Smooth muscle cell (in vitro differentiated cells): ENCODE data around the gene DRD3. TPM values are rescaled to one million over a fixed set of nuclear protein-coding genes. Genes with fewer than 3 reads are reported as not detected.
A peak's percentile ranks its signal among the peaks of the same experiment; 100 is the strongest.

Experiments
- DNase-seq: peaks from one replicate; lab custom pipeline; 2025; ENCODE audit not compliant: unreplicated experiment; lab: John Stamatoyannopoulos, UW
- H2AFZ ChIP-seq: fragments of 200-600 bp; sonication (generic); 2 replicates; pipeline ENCODE4 v1.6.0; 2016; ENCODE audit warnings: antibody characterized with exemption, low read depth, mild to moderate bottlenecking
- H3F3A ChIP-seq: fragments of 200-600 bp; sonication (generic); 2 replicates; pipeline ENCODE4 v1.6.0; 2017; ENCODE audit warnings: antibody characterized with exemption, low read depth
- H3K27ac ChIP-seq: fragments of 200-600 bp; sonication (generic); 2 replicates; pipeline ENCODE4 v1.5.1; 2016; ENCODE audit warnings: low read depth, mild to moderate bottlenecking
- H3K27me3 ChIP-seq: fragments of 200-600 bp; sonication (generic); 2 replicates; pipeline ENCODE4 v1.6.1; 2016; ENCODE audit warnings: low read depth, mild to moderate bottlenecking
- H3K36me3 ChIP-seq: fragments of 200-600 bp; sonication (generic); 2 replicates; pipeline ENCODE4 v1.5.1; 2016; ENCODE audit warnings: low read depth
- H3K4me1 ChIP-seq: fragments of 200-600 bp; sonication (generic); 2 replicates; pipeline ENCODE4 v1.5.1; 2016; ENCODE audit warnings: low read depth
- H3K4me2 ChIP-seq: fragments of 200-600 bp; sonication (generic); 2 replicates; pipeline ENCODE4 v1.6.0; 2016; ENCODE audit warnings: mild to moderate bottlenecking
- H3K4me3 ChIP-seq: fragments of 200-600 bp; sonication (generic); 2 replicates; pipeline ENCODE4 v1.5.1; 2016; ENCODE audit warnings: mild to moderate bottlenecking
- H3K79me2 ChIP-seq: fragments of 200-600 bp; sonication (generic); 2 replicates; pipeline ENCODE4 v1.6.0; 2016; ENCODE audit warnings: low read depth, mild to moderate bottlenecking
- H3K9ac ChIP-seq: fragments of 200-600 bp; sonication (generic); 2 replicates; pipeline ENCODE4 v1.6.0; 2016; ENCODE audit warnings: low read depth
- H3K9me3 ChIP-seq: fragments of 200-600 bp; sonication (generic); replicated peaks from 2 replicates; pipeline ENCODE4 v1.5.1; 2016; ENCODE audit warnings: low read depth
- H4K20me1 ChIP-seq: fragments of 200-600 bp; sonication (generic); 2 replicates; pipeline ENCODE4 v1.6.0; 2016; ENCODE audit warnings: low read depth
- CTCF ChIP-seq: fragments of 200-600 bp; sonication (generic); IDR thresholded peaks from 2 replicates; pipeline ENCODE4 v1.5.1; 2017; ENCODE audit warnings: borderline replicate concordance, mild to moderate bottlenecking, antibody characterized with exemption; ENCODE audit not compliant: insufficient read depth, poor library complexity, severe bottlenecking
- WGBS: methylation state at CpG from one replicate; pipeline ENCODE4 v1.1.7; 2016; ENCODE audit warnings: low lambda C conversion rate; 5-methylcytosine and 5-hydroxymethylcytosine counted together
- polyA plus RNA-seq: library from polyadenylated mRNA; unstranded; fragments of >200 nt; fragmentation: Nextera tagmentation; extraction: Ambion mirVana; gene quantifications from 2 replicates; pipeline ENCODE4 v1.2.1, GENCODE V29; 2016
- total RNA-seq: library from RNA; depleted of rRNA; stranded (reverse); fragments of >200 nt; gene quantifications from 2 replicates; pipeline ENCODE4 v1.2.3, GENCODE V29; 2014

Gene DRD3
- total and polyA plus RNA-seq, 2 experiments from 2014 or later, result not detected

GRCh38 chr3:114168150-114168549 lies 10.7 kb downstream of the DRD3 start:
- H2AFZ ChIP-seq, result no peak overlapping the region
- TF ChIP-seq CTCF, result no peak
- H3K9ac ChIP-seq, result no peak overlapping the region
- H3K27me3 ChIP-seq, result no peaks in the 10 kb centered on the region
- 67% methylated on average over 2 of the region's 2 CpGs for WGBS
- no peaks in the 10 kb centered on the region for H4K20me1 ChIP-seq
- H3K36me3 ChIP-seq, result no peaks in the 10 kb centered on the region
- no peaks in the 10 kb centered on the region for H3K79me2 ChIP-seq
- no peaks in the 10 kb centered on the region for H3K4me1 ChIP-seq
- H3F3A ChIP-seq, result no peaks in the 10 kb centered on the region
- no peak for DNase-seq
- H3K9me3 ChIP-seq, result no peaks in the 10 kb centered on the region
- H3K4me2 ChIP-seq, result no peak overlapping the region
- H3K4me3 ChIP-seq, result no peak overlapping the region
- no peak overlapping the region for H3K27ac ChIP-seq

- no peak for TF ChIP-seq CTCF
- no peaks in the 10 kb centered on the region for H3K4me1 ChIP-seq
- H3K9me3 ChIP-seq, result no peaks in the 10 kb centered on the region
- H3K27me3 ChIP-seq, result peaks cover 19% of the 10 kb centered on the region
- H3K27ac ChIP-seq, result no peak overlapping the region
- DNase-seq, result no peak
- no peaks in the 10 kb centered on the region for H3K79me2 ChIP-seq
- H3K36me3 ChIP-seq, result no peaks in the 10 kb centered on the region
- H3F3A ChIP-seq, result no peaks in the 10 kb centered on the region
- H3K4me3 ChIP-seq, result no peak overlapping the region
- no peaks in the 10 kb centered on the region for H4K20me1 ChIP-seq
- H2AFZ ChIP-seq, result no peak overlapping the region
- WGBS, result 100% methylated on average over 1 of the region's 1 CpG
- H3K9ac ChIP-seq, result no peak overlapping the region
- H3K4me2 ChIP-seq, result no peak overlapping the region
Observed at GRCh38 chr3:114157321-114157720, 21.5 kb downstream of the DRD3 start.

GRCh38 chr3:114155370-114155821 lies 23.5 kb downstream of the DRD3 start:
- Histone ChIP-seq H3K27me3 (peaks cover 16% of the 10 kb centered on the region), H3K27ac (no peak overlapping the region), H3K9ac (no peak overlapping the region), H3K36me3 (no peaks in the 10 kb centered on the region), H3K79me2 (no peaks in the 10 kb centered on the region), H3K4me2 (no peak overlapping the region), H3K4me3 (no peak overlapping the region), H3K9me3 (no peaks in the 10 kb centered on the region), H3K4me1 (no peaks in the 10 kb centered on the region), H4K20me1 (no peaks in the 10 kb centered on the region), H2AFZ (no peak overlapping the region), H3F3A (no peaks in the 10 kb centered on the region)
- DNase-seq, result no peak
- peak; percentile 38 for TF ChIP-seq CTCF
- 65% methylated on average over 9 of the region's 9 CpGs for WGBS

- Histone ChIP-seq H3F3A (no peaks in the 10 kb centered on the region), H3K4me2 (no peak overlapping the region), H2AFZ (no peak overlapping the region), H3K79me2 (no peaks in the 10 kb centered on the region), H3K36me3 (no peaks in the 10 kb centered on the region), H3K27me3 (peaks cover 8% of the 10 kb centered on the region), H4K20me1 (no peaks in the 10 kb centered on the region), H3K4me1 (no peaks in the 10 kb centered on the region), H3K4me3 (no peak overlapping the region), H3K27ac (no peak overlapping the region), H3K9me3 (no peaks in the 10 kb centered on the region), H3K9ac (no peak overlapping the region)
- no peak for DNase-seq
- TF ChIP-seq CTCF, result no peak
- 32% methylated on average over 6 of the region's 6 CpGs for whole genome bisulfite sequencing
Observed at GRCh38 chr3:114154321-114154821, 24.5 kb downstream of the DRD3 start.
